Measurements from ENCODE around the gene EHBP1.
"Not testable (repeated sequence)": the region's sequence is repeated elsewhere in the genome, so short reads cannot be mapped to it uniquely, and the experiment has no call there.

DNA sequence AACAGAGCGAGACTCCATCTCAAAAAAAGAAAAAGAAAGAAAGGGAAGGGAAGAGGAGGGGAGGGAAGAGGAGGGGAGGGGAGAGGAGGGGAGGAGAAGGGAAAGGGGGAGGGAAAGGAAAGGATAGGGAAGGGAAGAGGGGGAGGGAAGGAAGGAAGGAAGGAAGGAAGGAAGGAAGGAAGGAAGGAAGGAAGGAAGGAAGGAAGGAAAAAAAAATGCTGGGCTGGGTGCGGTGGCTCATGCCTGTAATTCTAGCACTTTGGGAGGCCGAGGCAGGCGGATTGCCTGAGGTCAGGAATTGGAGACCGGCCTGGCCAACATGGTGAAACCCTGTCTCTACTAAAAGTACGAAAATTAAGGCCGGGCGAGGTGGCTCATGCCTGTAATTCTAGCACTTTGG lies 314.2 kb downstream of the EHBP1 start:
- TF ChIP-seq, protein P1, sequence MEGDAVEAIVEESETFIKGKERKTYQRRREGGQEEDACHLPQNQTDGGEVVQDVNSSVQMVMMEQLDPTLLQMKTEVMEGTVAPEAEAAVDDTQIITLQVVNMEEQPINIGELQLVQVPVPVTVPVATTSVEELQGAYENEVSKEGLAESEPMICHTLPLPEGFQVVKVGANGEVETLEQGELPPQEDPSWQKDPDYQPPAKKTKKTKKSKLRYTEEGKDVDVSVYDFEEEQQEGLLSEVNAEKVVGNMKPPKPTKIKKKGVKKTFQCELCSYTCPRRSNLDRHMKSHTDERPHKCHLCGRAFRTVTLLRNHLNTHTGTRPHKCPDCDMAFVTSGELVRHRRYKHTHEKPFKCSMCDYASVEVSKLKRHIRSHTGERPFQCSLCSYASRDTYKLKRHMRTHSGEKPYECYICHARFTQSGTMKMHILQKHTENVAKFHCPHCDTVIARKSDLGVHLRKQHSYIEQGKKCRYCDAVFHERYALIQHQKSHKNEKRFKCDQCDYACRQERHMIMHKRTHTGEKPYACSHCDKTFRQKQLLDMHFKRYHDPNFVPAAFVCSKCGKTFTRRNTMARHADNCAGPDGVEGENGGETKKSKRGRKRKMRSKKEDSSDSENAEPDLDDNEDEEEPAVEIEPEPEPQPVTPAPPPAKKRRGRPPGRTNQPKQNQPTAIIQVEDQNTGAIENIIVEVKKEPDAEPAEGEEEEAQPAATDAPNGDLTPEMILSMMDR (IDR thresholded peaks at IDR 0.05; ENCODE audit: low read length), result not testable (repeated sequence)
- not testable (repeated sequence) for TF ChIP-seq EZH2 (IDR thresholded peaks at IDR 0.05; ENCODE audit: borderline replicate concordance, low read length)
